NAMALWA (cell line): ENCODE data around the gene PDGFRA.
A peak's percentile ranks its signal among the peaks of the same experiment; 100 is the strongest.

Experiments used
- DNase-seq: peaks from one replicate; pipeline ENCODE4 v3.0.0-alpha.2; 2015; ENCODE audit warnings: low spot score

The PDGFRA gene

GRCh38 chr4:54228961-54229501 is at the start of gene PDGFRA:
Gene PDGFRA, plus strand, starts transcription at chr4:54229293. Its CDS starts 29,476 bp downstream, at chr4:54258769.
- DNase-seq: no peak

DNA sequence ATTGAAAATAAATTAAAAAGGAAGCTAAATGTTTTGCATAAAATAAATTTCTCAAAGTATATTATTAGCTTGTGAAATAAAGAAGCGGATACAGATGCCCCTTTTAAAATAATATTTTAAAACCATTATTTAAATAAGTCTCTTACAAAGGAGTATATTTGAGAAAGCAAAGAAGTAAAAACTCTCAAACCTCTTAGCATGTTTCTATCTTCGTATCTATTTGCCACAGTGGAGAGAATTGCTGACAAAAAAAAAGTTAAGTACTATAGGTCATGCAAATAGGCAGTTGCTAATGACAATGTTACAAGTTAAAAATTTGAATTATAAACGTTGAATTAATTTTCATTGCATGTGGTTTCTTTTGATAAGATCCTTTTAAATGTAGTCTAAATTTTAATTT is 44.5 kb upstream of the PDGFRA start:
- DNase-seq: no peak

DNA sequence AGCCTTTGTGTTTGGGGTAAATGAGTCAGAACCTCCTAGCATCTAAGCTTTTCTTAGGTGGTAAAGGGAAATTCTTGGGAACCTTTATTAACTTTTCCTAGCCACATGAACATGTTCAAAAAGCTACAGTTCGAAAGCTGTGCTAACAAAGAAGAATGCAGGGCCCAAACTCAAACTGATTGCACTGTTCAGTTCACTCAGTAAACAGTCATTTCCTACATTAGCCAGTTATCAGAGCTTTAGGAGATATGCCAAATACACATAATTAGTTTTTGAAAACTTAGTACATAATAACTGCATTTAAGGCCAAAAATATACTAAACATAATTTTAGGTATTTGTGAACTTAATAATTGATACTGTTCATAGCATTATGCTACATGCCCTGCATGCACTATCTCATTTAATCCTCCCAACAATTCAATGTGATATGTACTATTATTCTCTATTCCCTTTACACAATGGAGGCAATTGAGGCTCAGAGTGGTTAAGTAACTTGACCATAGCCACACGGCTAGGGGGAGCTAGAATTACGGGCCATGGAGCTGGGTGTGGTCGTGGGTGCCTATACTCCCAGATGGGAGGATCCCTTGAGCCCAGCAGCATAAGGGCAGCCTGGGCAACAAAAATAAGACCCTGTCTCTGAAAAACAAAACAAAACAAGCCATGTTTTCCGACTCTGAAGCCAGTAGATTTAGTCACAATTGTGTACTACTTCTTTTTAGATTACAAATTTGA is 43.9 kb upstream of the PDGFRA start:
- no peak for DNase-seq

DNA sequence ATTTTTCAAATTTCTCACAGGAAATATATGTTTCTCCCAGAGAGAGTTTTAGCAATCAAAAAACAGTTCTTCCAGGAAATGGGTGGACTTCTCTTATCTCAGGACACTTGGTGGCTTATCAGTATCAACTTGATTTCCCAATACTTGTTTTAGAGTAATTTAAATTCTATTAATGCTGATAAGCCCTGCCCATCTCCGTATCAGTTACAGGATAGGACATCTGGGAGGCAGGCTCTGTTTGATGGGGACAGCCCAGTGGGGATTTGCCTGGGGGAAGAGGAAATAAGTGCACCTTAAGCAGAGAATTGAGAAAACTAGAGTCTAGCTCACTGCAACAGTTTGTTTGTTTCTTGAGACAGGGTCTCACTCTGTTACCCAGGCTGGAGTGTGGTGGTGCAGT is 43.2 kb upstream of the PDGFRA start:
- no peak for DNase-seq

- DNase-seq: no peak
These were observed 42.7 kb upstream of the PDGFRA start for GRCh38 chr4:54186371-54186770.

DNA sequence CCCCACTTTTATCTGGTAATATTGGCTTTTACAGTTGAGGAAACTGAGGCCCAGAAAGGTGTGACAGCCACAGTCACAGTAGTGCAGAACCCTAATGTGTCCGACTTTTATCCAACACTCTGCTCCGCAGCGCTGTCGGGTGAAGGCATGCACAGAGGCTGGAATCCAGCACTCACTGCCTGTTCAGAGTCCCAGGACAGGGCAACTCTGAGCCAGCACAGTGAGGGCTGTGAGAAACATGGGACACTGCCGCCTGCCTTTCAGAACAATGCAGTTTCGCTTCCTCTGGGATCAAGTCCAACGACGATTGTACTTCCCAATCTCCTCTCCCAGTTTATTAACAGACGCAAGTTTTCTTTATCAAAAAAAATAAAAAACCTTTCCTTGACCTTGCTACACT is 41.9 kb upstream of the PDGFRA start:
- no peak for DNase-seq

DNA sequence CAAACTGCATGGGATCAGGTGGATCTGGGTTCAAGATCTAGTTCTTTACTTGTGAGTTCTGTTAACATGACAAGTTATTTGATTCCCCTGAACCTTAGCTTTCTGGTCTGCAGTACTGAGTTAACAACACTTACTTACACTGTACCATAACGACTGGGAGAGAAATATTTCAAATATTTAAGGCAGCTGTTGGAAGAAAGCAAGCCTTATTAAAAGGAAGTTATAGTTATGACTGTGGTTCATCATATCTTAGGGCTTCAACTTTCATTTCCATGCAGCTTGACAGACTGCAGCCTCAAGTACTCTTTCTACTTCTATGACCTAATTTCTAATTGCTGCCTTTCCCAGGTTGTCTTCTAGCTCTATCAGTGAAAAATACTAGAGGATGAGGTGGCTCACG is 40.0 kb upstream of the PDGFRA start:
- no peak for DNase-seq

DNA sequence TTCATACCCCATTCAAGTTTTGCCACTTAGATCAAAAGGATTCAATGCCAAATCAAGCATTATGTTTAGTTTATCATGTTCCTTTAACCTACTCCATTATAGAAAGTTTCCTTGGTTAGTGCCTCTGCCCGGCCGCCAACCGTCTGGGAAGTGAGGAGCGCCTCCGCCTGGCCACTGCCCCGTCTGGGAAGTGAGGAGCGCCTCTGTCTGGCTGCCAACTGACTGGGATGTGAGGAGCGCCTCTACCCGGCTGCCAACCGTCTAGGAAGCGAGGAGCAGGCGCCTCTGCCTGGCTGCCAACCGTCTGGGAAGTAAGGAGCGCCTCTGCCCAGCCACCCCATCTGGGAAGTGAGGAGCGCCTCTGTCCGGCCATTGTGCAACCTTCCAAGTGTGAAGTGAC is 36.3 kb upstream of the PDGFRA start:
- DNase-seq: no peak

GRCh38 chr4:54197926-54198325 is 31.2 kb upstream of the PDGFRA start:
- DNase-seq: no peak

GRCh38 chr4:54199919-54200318 is 29.2 kb upstream of the PDGFRA start:
- DNase-seq: no peak

- no peak for DNase-seq
These were observed 19.5 kb upstream of the PDGFRA start for GRCh38 chr4:54209617-54210016.

DNA sequence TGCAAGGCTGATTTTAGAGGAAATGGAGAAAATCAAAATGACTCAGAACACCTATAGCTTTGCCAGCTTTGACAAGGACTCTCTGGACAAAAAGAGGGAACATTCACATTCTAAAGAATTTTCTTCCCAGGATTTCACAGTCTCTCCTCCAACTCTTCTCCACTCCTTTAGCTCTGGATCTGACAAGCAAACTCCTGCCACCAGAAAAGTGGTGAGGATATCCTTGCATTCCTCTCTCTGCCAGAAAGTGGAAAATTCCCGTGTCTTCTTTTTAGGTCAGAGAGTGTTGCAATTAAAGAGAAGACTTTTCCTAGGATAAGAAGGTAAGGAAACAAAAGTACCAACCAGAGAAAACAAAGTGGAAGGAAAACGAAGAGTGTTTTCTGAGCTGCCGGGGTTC is 16.1 kb upstream of the PDGFRA start:
- DNase-seq: no peak

DNA sequence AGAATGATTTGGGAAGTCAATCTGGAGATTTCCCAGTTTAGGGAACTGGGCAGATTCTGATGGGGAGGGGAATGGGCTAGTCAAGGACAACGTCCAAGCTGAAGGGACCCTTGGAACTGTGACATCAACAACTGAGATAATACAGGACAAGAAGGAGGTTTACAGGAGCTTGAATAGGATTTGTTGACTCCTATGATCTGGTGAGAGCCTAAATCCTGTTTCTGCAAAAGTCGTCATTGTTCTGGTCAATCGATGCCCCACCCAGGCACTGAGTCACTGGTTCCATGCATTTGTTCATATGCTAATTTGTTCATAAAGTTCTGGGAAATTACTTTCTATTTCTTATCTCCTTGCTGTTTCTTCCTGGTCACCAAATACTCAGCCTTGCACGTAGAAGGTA is 15.3 kb upstream of the PDGFRA start:
- no peak for DNase-seq

DNA sequence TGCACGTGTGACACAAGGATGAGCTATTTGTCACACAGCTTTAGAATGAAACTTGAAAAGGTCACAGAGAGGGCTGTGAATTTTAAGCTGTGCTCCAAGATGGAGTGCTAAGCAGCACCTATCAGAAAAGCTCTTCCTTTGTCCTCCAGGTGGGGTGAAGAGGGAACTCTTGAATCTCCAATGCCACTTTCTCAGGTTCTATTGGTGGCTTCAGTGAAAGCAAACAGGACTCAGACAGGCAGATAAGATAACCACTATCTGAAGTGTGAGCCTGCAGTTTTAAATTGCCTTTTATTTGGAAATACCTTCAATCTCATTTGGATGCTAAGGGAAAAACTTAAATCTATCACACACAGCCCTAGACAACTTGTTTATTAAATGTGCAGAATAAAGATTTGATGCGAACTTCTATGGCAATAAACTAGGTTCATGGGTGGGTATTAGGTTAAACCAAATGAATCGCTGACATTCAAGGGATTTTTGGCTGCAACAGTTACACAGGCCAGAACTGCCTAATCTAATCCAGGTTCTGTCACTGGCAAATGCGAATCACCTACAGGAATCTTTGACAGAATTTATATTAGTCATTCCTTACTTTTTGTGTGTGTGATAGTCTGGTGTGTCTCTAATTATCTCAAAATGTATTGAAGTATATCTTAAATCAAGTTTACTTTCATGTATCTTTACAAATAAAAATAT is 13.6 kb upstream of the PDGFRA start:
- DNase-seq: no peak

- peak; percentile 83 for DNase-seq
These were observed 11.2 kb upstream of the PDGFRA start for GRCh38 chr4:54217642-54218495.

- no peak for DNase-seq
These were observed 10.4 kb upstream of the PDGFRA start for GRCh38 chr4:54218736-54219135.

- no peak for DNase-seq
These were observed 4.0 kb upstream of the PDGFRA start for GRCh38 chr4:54224996-54225597.

GRCh38 chr4:54225598-54226403 is 3.3 kb upstream of the PDGFRA start:
- DNase-seq: no peak

- no peak for DNase-seq
These were observed 2.5 kb upstream of the PDGFRA start for GRCh38 chr4:54226404-54227255.
